Cardiac muscle cell (in vitro differentiated cells and primary cell): ENCODE data around the gene SLC37A4. TPM values are rescaled to one million over a fixed set of nuclear protein-coding genes. Genes with fewer than 3 reads are reported as not detected.

Experiments
- DNase-seq, 2 donors: peaks; one replicate each; pipeline versions ENCODE4 v3.0.0 to v3.0.0-alpha.2; 2010 to 2017; ENCODE audit warnings: low read depth in 1 of 2, low spot score in 1 of 2
- H3K27ac ChIP-seq: fragments of 200-600 bp; sonication (generic); 2 replicates; pipeline ENCODE4 v1.5.1; 2016
- H3K27me3 ChIP-seq: fragments of 200-600 bp; sonication (generic); 2 replicates; pipeline ENCODE4 v1.6.0; 2016; ENCODE audit warnings: control low read depth
- H3K36me3 ChIP-seq: fragments of 200-600 bp; sonication (generic); 2 replicates; pipeline ENCODE4 v1.5.1; 2016; ENCODE audit warnings: control low read depth
- H3K4me1 ChIP-seq: fragments of 200-600 bp; sonication (generic); 2 replicates; pipeline ENCODE4 v1.8.1; 2017; ENCODE audit warnings: low read depth, mild to moderate bottlenecking, mixed run types
- H3K4me3 ChIP-seq: fragments of 200-600 bp; sonication (generic); 2 replicates; pipeline ENCODE4 v1.5.1; 2016; ENCODE audit warnings: mild to moderate bottlenecking
- H3K9me3 ChIP-seq: fragments of 200-600 bp; sonication (generic); 2 replicates; pipeline ENCODE4 v1.5.1; 2017; ENCODE audit warnings: low read depth, mild to moderate bottlenecking, control low read depth
- polyA plus RNA-seq: library from polyadenylated mRNA; unstranded; fragments of >200 nt; fragmentation: Nextera tagmentation; extraction: Ambion mirVana; gene quantifications from 2 replicates; pipeline ENCODE4 v1.2.1, GENCODE V29; 2016
- total RNA-seq: library from RNA; depleted of rRNA; stranded (reverse); fragments of >200 nt; gene quantifications from 2 replicates; pipeline ENCODE4 v1.2.3, GENCODE V29; 2016
- TF ChIP-seq, protein P1 (sequence below): IDR thresholded peaks from 2 replicates; pipeline ENCODE4 v1.5.1; 2012; ENCODE audit warnings: low read depth, mild to moderate bottlenecking, low read length

SLC37A4 gene
- total and polyA plus RNA-seq, 2 experiments from 2014 or later: 36.7 to 41.4 TPM

GRCh38 chr11:119025541-119025940, 5.1 kb downstream of the SLC37A4 start:
- TF ChIP-seq, protein P1, sequence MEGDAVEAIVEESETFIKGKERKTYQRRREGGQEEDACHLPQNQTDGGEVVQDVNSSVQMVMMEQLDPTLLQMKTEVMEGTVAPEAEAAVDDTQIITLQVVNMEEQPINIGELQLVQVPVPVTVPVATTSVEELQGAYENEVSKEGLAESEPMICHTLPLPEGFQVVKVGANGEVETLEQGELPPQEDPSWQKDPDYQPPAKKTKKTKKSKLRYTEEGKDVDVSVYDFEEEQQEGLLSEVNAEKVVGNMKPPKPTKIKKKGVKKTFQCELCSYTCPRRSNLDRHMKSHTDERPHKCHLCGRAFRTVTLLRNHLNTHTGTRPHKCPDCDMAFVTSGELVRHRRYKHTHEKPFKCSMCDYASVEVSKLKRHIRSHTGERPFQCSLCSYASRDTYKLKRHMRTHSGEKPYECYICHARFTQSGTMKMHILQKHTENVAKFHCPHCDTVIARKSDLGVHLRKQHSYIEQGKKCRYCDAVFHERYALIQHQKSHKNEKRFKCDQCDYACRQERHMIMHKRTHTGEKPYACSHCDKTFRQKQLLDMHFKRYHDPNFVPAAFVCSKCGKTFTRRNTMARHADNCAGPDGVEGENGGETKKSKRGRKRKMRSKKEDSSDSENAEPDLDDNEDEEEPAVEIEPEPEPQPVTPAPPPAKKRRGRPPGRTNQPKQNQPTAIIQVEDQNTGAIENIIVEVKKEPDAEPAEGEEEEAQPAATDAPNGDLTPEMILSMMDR: no peak
- Histone ChIP-seq H3K36me3 (peaks cover 25% of the 10 kb centered on the region), H3K4me3 (no peak overlapping the region), H3K27me3 (no peaks in the 10 kb centered on the region), H3K27ac (peak overlapping the region; percentile 59), H3K9me3 (no peaks in the 10 kb centered on the region), H3K4me1 (peaks cover 17% of the 10 kb centered on the region)
- no peak for DNase-seq

DNA sequence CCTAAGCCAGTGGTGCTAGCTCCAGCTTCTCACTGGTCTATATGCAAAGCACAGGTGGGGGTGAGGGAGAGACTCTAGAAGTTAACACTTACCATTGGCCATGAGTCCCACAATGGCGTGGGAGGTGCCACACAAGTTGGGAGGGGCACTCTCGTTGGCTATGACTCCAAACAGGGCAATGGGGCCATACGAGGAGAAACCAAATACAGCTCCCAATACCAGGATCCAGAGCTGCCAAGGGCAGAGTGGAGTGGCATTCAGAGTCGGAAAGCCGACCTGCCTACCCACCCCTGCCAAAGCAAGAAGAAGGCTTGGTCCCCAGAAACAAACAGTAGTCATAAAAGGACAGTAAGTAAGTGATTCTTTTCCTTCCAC, 5.6 kb downstream of the SLC37A4 start:
- Histone ChIP-seq H3K27me3 (no peaks in the 10 kb centered on the region), H3K4me3 (no peak overlapping the region), H3K27ac (peak overlapping the region; percentile 59), H3K36me3 (peaks cover 25% of the 10 kb centered on the region), H3K9me3 (no peaks in the 10 kb centered on the region), H3K4me1 (peaks cover 17% of the 10 kb centered on the region)
- no peak for DNase-seq
- TF ChIP-seq, protein P1: no peak

- no peaks in the 10 kb centered on the region for H3K27me3 ChIP-seq
- H3K36me3 ChIP-seq: peaks cover 25% of the 10 kb centered on the region
- TF ChIP-seq, protein P1: no peak
- DNase-seq: no peak
- no peak overlapping the region for H3K4me3 ChIP-seq
- H3K4me1 ChIP-seq: peaks cover 12% of the 10 kb centered on the region
- H3K27ac ChIP-seq: peak overlapping the region; percentile 59
- H3K9me3 ChIP-seq: no peaks in the 10 kb centered on the region
Measured at GRCh38 chr11:119024430-119025098, 6.1 kb downstream of the SLC37A4 start.

DNA sequence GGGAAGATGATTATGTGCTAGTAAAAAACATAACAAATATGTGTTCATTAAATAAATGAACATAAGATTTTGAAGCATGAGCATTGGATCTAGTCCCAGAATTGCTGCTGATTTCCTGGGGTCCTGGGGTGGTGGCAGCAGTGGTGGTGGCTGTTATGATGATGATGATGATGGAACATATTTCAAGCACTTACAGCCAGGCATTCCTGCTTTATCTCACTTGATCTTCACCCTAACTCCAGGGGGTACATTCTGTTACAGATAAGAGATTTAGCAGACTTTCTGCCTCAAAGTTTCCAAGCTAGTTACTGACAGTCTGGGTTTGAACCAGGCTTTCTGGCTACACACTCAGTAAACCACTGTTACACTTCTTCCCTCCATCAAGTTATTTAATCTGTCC, 6.9 kb downstream of the SLC37A4 start:
- Histone ChIP-seq H3K4me3 (no peak overlapping the region), H3K27me3 (no peaks in the 10 kb centered on the region), H3K36me3 (peaks cover 25% of the 10 kb centered on the region), H3K27ac (peak overlapping the region; percentile 59), H3K9me3 (no peaks in the 10 kb centered on the region), H3K4me1 (peaks cover 5% of the 10 kb centered on the region)
- TF ChIP-seq, protein P1: no peak
- peak in 1 of 2 donors; percentile 28 for DNase-seq

GRCh38 chr11:119021631-119022030, 9.0 kb downstream of the SLC37A4 start:
- DNase-seq: no peak
- H3K27ac ChIP-seq: no peak overlapping the region
- peaks cover 30% of the 10 kb centered on the region for H3K36me3 ChIP-seq
- no peaks in the 10 kb centered on the region for H3K27me3 ChIP-seq
- H3K4me1 ChIP-seq: peaks cover 7% of the 10 kb centered on the region
- H3K4me3 ChIP-seq: no peak overlapping the region
- no peaks in the 10 kb centered on the region for H3K9me3 ChIP-seq
- TF ChIP-seq, protein P1: no peak
